K562 (cell line): ENCODE results near the gene LGALS8. TPM values are rescaled to one million over a fixed set of nuclear protein-coding genes. Genes with fewer than 3 reads are reported as not detected.

Experiments used
- MGA ChIP-seq: fragments of 450-650 bp; IDR thresholded peaks from 2 replicates; pipeline ENCODE4 v1.6.1; 2016; ENCODE audit warnings: mild to moderate bottlenecking, moderate library complexity
- polyA plus RNA-seq, 8 experiments: library from polyadenylated mRNA; depleted of rRNA in 4 of 8; stranded (reverse) in 5 of 8; unstranded in 3 of 8; fragments of >200 nt; fragmentation: Nextera tagmentation in 2 of 8; fragmentation: Illumina TruSeq in 1 of 8; extraction: Ambion mirVana in 2 of 8; extraction: Trizol in 1 of 8; gene quantifications; 2 replicates each; pipeline versions ENCODE4 v1.2.1 to v1.2.3, GENCODE V29; 2011 to 2014; ENCODE audit warnings: inconsistent platforms in 1 of 8, missing spikeins in 1 of 8
- total RNA-seq, 7 experiments: library from RNA; depleted of rRNA in 6 of 7; stranded (reverse); fragments of >200 nt in 6 of 7; fragmentation: Illumina TruSeq in 2 of 7; extraction: Trizol in 2 of 7; gene quantifications; 2 replicates each; pipeline versions ENCODE4 v1.2.1 to v1.2.3, GENCODE V29; 2011 to 2021; ENCODE audit warnings: low replicate concordance in 1 of 7

Gene LGALS8
- total and polyA plus RNA-seq, 9 of the 15 experiments (the other 6 are each of a cell fraction or from before 2014, with no cell fraction given) = 57.4 to 87.7 (median 70.3) TPM

GRCh38 chr1:236494082-236494481 lies 29.7 kb upstream of the LGALS8 start (continued):
- peak; percentile 47; the same call in 1 of the 2 replicates for TF ChIP-seq MGA
- TF ChIP-seq, all 486 proteins: peak for 2
